ENCODE results near the gene CAPSL.

DNA sequence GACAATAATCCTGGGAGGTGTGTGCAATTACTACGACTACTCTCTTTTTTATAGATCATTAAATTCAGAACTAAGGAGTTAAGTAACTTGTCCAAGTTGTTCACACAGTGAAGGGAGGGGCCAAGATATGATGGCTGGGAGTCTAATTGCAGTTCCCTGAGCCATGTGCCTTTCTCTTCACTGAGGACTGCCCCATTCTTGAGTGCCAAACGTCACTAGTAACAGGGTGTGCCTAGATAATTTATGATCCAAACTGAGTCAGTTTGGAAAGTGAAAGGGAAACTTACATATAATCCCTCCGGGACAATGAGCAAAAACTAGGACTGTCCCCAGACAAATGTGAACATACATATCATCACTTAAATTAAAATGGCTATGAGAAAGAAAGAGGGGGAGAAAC lies 61.5 kb downstream of the CAPSL start:
- TF ChIP-seq, protein P1, sequence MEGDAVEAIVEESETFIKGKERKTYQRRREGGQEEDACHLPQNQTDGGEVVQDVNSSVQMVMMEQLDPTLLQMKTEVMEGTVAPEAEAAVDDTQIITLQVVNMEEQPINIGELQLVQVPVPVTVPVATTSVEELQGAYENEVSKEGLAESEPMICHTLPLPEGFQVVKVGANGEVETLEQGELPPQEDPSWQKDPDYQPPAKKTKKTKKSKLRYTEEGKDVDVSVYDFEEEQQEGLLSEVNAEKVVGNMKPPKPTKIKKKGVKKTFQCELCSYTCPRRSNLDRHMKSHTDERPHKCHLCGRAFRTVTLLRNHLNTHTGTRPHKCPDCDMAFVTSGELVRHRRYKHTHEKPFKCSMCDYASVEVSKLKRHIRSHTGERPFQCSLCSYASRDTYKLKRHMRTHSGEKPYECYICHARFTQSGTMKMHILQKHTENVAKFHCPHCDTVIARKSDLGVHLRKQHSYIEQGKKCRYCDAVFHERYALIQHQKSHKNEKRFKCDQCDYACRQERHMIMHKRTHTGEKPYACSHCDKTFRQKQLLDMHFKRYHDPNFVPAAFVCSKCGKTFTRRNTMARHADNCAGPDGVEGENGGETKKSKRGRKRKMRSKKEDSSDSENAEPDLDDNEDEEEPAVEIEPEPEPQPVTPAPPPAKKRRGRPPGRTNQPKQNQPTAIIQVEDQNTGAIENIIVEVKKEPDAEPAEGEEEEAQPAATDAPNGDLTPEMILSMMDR (IDR thresholded peaks at IDR 0.05): no peak
- no peak for TF ChIP-seq POLR2A (IDR thresholded peaks at IDR 0.05)

Measured in ovary (tissue), 3 donors.